ENCODE data around the gene AP3S1.

- peak; percentile 89 for TF ChIP-seq CTCF (IDR thresholded peaks at IDR 0.05)
- TF ChIP-seq EZH2 (IDR thresholded peaks at IDR 0.05) = no peak
- TF ChIP-seq EZH2phosphoT487 (IDR thresholded peaks at IDR 0.05) = no peak
These were observed 10.5 kb upstream of the AP3S1 start for GRCh38 chr5:115831163-115831768.
